Measurements from ENCODE around the gene CYP2S1. TPM values are rescaled to one million over a fixed set of nuclear protein-coding genes. Genes with fewer than 3 reads are reported as not detected.
"Not testable (repeated sequence)": the region's sequence is repeated elsewhere in the genome, so short reads cannot be mapped to it uniquely, and the experiment has no call there.

Gene CYP2S1
- total RNA-seq, 4 donors from 2014 or later, result 1.1 to 2.1 (median 1.2) TPM; not detected in 1

DNA sequence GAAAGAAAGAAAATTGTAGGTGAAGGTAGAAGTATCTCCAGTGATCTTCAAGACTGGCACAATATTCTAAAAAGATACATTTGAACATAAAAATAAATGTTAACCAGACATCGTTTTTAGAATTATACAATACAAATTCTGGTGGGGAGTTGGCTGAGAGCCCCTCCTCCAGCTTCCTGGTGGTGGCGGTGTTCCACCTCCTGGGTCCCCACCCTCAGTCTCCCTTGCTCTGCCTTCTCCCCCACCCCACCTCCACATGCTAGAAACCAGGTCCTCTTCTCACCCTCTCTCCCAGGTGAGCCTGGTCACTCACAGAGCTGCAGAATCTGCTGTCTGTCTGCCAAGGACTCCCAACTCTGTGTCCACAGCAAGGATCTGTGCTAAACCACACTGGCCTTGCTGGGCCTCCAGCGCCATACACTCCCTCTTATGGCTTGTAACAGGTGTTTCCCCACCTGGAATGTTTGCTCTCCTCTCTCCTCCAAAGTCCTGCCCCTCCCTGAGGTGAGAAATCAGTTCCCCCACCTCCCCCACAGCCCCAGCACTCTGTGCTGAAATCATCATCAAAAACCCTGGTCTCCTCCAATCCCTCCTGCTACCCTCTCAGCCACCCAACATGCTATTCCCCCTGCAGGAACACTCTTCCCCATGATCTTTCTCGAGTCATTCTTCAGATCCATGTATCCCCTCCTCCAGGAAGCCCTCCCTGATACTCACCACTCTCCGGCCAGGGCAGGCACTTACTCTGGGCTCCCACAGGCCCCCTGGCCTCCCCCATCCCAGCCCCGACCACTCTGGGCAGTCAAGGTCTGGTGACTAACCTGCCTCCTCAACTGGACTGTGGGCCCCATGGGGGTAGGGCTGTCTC is 20.5 kb upstream of the CYP2S1 start:
- Histone ChIP-seq H3K9me3 (no peaks in the 10 kb centered on the region), H3K4me3 (no peak overlapping the region), H3K27me3 (no peaks in the 10 kb centered on the region), H3K36me3 (no peaks in the 10 kb centered on the region), H3K4me1 (peaks cover 0 to 9% (median 0%) of the 10 kb centered on the region in 3 donors), H3K27ac (no peak overlapping the region)
- 68 to 72% methylated on average over 3 to 5 of the region's 6 CpGs for WGBS, 2 donors (ENCODE audit: low coverage in 1 of 2)
- TF ChIP-seq EP300 (IDR thresholded peaks at IDR 0.05), result no peak
- TF ChIP-seq POLR2A (IDR thresholded peaks at IDR 0.05), result no peak
- TF ChIP-seq, protein P1, sequence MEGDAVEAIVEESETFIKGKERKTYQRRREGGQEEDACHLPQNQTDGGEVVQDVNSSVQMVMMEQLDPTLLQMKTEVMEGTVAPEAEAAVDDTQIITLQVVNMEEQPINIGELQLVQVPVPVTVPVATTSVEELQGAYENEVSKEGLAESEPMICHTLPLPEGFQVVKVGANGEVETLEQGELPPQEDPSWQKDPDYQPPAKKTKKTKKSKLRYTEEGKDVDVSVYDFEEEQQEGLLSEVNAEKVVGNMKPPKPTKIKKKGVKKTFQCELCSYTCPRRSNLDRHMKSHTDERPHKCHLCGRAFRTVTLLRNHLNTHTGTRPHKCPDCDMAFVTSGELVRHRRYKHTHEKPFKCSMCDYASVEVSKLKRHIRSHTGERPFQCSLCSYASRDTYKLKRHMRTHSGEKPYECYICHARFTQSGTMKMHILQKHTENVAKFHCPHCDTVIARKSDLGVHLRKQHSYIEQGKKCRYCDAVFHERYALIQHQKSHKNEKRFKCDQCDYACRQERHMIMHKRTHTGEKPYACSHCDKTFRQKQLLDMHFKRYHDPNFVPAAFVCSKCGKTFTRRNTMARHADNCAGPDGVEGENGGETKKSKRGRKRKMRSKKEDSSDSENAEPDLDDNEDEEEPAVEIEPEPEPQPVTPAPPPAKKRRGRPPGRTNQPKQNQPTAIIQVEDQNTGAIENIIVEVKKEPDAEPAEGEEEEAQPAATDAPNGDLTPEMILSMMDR (IDR thresholded peaks at IDR 0.05), result no peak
- TF ChIP-seq POLR2AphosphoS5 (IDR thresholded peaks at IDR 0.05), result no peak
- no peak for ATAC-seq

DNA sequence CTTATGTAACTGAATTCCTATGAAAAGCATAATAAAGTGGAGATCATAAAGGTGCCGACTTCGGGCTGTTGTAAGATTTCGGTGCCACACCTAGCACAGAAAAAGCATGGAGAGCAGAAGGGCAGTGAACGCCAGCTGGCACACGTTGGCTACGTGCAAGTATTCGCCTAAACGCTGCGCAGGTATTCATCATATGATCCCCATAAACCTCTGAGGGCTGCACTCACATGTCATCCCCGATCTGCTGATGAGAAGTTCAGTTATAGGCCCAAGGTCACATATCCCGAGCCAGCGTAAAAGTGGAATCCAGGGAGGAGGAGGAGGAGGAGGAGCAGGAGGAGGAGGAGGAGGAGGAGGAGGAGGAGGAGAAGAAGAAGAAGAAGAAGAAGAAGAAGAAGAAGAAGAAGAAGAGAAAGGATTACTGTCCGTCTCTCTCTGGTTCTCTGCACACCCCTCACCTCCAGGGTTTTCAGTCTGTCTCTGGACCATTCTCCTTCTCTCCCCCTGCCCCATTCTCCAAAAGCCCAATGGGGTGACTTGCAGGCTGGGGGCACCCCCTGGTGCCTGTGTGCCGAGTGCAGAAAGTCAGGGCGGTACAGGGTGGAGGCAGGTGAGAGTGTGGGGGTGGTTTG is 18.6 kb upstream of the CYP2S1 start:
- no peaks in the 10 kb centered on the region for H3K9me3 ChIP-seq
- no peak for ATAC-seq
- WGBS, 2 donors (ENCODE audit: low coverage in 1 of 2), result 77% methylated on average over 11 of the region's 15 CpGs; no CpG with 5 or more reads in 1 of the 2 donors

DNA sequence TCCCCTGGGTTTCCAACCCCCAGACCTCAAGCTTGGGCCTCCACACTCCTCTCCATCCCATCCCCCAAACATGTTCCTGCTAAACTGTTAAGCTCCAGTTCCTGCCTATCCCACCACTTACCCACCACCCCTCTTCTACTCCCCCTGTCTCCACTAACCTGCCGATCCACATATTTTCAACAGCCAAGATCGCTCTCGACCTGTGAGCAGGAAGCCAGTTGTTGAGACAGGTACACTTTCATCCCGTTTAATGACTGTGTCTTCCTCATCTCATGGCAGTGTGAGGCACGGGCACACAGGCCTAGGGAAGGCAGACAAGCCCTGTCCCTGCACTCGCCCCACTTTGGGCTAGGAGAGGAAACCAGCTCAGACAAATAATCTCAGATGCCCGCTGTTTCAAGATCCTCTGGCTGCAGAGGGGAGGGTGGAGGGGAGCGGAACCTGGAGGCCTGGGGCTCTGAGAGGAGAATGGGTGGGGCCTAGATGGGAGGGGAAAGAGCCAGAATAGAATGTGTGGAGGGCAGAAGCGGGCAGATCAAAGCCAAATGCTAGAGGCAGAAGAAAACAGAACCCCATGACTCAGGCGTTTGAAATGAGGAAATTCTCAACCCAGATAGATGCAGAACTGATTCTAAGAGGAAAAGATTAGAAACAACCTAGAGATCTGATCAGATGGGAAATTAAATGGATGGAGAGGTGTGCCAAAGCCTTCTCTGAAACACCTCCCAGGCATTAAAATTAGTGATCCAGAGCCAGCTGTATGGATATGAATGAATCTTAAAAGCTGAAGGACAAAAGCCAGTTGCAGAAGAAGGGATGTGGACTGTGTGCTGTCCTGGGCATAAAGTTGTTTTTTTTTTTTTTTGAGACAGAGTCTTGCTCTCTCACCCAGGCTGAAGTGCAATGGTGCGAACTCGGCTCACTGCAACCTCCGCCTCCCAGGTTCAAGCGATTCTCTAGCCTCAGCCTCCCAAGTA is 16.9 kb upstream of the CYP2S1 start:
- TF ChIP-seq EP300 (IDR thresholded peaks at IDR 0.05), result no peak
- no peak for TF ChIP-seq POLR2AphosphoS5 (IDR thresholded peaks at IDR 0.05)
- TF ChIP-seq POLR2A (IDR thresholded peaks at IDR 0.05), result no peak
- Histone ChIP-seq H3K36me3 (no peaks in the 10 kb centered on the region), H3K27ac (no peak overlapping the region), H3K27me3 (no peaks in the 10 kb centered on the region), H3K9me3 (no peaks in the 10 kb centered on the region), H3K4me3 (no peak overlapping the region), H3K4me1 (peaks cover 0 to 9% (median 0%) of the 10 kb centered on the region in 3 donors)
- ATAC-seq, result peak; percentile 71
- 40 to 42% methylated on average over 5 to 11 of the region's 14 CpGs for WGBS, 2 donors (ENCODE audit: low coverage in 1 of 2)

More for the DNA sequence above, 18.6 kb upstream of the CYP2S1 start:
- Histone ChIP-seq H3K4me3 (no peak overlapping the region), H3K36me3 (no peaks in the 10 kb centered on the region), H3K27me3 (no peaks in the 10 kb centered on the region), H3K4me1 (peaks cover 0 to 9% (median 0%) of the 10 kb centered on the region in 3 donors), H3K27ac (no peak overlapping the region)
- TF ChIP-seq POLR2A (IDR thresholded peaks at IDR 0.05), result no peak
- TF ChIP-seq, protein P1 (IDR thresholded peaks at IDR 0.05), result no peak
- TF ChIP-seq POLR2AphosphoS5 (IDR thresholded peaks at IDR 0.05), result no peak
- TF ChIP-seq EP300 (IDR thresholded peaks at IDR 0.05), result no peak

DNA sequence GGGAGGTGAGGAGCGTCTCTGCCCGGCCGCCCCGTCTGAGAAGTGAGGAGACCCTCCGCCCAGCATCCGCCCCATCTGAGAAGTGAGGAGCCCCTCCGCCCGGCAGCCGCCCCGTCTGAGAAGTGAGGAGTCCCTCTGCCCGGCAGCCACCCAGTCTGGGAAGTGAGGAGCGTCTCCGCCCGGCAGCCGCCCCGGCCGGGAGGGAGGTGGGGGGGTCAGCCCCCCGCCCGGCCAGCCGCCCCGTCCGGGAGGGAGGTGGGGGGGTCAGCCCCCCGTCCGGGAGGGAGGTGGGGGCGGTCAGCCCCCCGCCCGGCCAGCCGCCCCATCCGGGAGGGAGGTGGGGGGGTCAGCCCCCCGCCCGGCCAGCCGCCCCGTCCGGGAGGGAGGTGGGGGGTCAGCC is 12.8 kb upstream of the CYP2S1 start:
- ATAC-seq, H3K4me3 ChIP-seq, H3K27ac ChIP-seq, H3K9me3 ChIP-seq, H3K4me1 ChIP-seq, H3K36me3 ChIP-seq, H3K27me3 ChIP-seq: not testable (repeated sequence)
- WGBS, 2 donors (ENCODE audit: low coverage in 1 of 2), result no CpG with 5 or more reads among the region's 34 CpGs

DNA sequence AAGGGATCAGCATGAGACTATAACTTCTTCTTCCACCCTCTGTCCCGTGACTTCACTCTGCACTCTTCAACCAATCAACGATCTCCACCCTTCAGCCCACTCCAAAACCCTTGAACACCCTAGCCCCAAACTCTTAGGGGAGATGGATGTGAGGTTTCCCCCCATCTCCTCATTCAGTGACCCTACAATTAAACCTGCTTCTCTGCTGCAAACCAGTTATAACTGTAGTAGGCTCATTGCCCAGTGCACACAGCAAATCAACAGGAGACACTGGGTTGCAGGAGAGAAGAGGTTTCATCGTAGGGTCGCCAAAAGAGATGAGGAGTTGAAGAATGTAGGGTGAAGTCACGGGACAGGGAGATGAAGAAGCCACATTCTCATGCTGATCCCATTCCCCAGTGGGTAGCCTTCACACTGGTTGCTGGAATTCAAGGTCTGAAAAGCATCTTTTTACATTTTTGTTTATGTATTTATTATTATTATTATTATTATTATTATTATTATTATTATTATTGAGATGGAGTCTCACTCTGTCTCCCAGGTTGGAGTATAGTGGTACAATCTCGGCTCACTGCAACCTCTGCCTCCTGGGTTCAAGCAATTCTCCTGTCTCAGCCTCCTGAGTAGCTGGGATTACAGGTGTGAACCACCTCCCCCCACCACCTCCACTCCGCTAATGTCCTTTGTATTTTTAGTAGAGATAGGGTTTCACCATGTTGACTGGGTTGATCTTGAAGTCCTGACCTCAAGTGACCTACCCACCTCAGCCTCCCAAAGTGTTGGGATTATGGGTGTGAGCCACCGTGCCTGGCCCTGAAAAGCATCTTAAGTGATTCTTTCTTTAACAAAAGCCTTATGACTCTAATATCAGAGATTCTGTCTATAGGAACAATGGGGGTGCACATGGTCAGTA is 5.8 kb upstream of the CYP2S1 start:
- Histone ChIP-seq H3K4me1 (peaks cover 0 to under 1% (median 0%) of the 10 kb centered on the region in 3 donors), H3K36me3 (no peaks in the 10 kb centered on the region), H3K27ac (no peak overlapping the region), H3K4me3 (no peak overlapping the region), H3K27me3 (peaks cover 68% of the 10 kb centered on the region), H3K9me3 (no peaks in the 10 kb centered on the region)
- TF ChIP-seq EP300 (IDR thresholded peaks at IDR 0.05) (no peak), POLR2A (IDR thresholded peaks at IDR 0.05) (no peak), POLR2AphosphoS5 (IDR thresholded peaks at IDR 0.05) (no peak)
- TF ChIP-seq, protein P1 (IDR thresholded peaks at IDR 0.05), result no peak
- no peak for ATAC-seq
- WGBS, 2 donors (ENCODE audit: low coverage in 1 of 2), result 65 to 68% methylated on average over 5 to 8 of the region's 8 CpGs

Data from gastroesophageal sphincter (tissue), 4 donors.